A549 (cell line): ENCODE data around the gene SHISA4.

ENCODE experiments used
- CHD4 ChIP-seq: fragments of 200-600 bp; sonication (generic); IDR thresholded peaks from 2 replicates; pipeline ENCODE4 v1.6.1; 2016; ENCODE audit warnings: antibody characterized with exemption, mild to moderate bottlenecking, borderline replicate concordance
- CTCF ChIP-seq: fragments of >200 bp; sonication (Bioruptor Twin); formaldehyde crosslinking; IDR thresholded peaks from 3 replicates; pipeline ENCODE4 v1.5.1; 2016
- TFCP2L1 ChIP-seq: fragments of 250-450 bp; sonication (Bioruptor Pico); IDR thresholded peaks from 2 replicates; pipeline ENCODE4 v1.5.0; 2021; ENCODE audit warnings: mild to moderate bottlenecking

DNA sequence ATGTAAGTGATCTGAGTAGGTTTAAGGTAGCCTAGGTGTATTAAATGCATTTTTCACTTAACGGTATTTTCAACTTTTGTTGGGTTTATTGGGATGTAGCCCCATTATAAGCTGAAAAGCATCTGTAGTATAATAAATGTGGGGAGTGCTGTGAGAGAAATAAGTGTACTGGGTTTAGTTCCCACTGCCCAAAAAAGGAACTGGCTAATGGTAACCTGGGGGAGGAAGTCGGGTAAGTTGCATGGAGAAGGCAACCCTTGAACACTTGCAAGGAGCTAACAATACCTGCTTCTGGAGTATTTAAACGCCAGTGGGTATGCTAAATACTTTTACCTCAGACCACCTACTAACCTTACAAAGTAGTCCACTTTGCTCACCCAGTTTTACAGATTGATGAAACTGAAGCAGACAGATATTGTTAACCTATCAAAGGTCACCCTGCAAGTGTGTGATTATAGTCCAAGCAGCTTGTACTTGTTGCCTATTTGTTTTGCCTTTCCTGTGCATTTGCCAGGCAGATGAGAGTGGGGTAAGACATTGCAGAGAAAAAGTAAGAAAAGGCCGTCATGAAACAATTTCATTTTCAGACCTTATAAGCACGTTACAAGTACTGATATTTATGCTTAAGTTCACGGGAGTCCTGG, 7.6 kb upstream of the SHISA4 start:
- TF ChIP-seq CHD4 (no peak), TFCP2L1 (CRISPR knock-in tag) (no peak), CTCF (no peak)
